HCT116 (cell line): ENCODE measurements around the gene TMEM86B. TPM values are rescaled to one million over a fixed set of nuclear protein-coding genes. Genes with fewer than 3 reads are reported as not detected.

Experiments
- ATAC-seq: fragments of 200-7000 bp; cut with Tn5 transposase; 2 replicates; pipeline ENCODE4 v1.9.1; 2020; ENCODE audit warnings: mild to moderate bottlenecking, moderate library complexity
- BruUV-seq: library from RNA; stranded (reverse); fragments of 400-500 nt; replicated peaks from 2 replicates; lab custom pipeline; 2021; lab: Mats Ljungman, UMichigan
- CTCF ChIA-PET: fragments of 300-600 bp; sonication (Branson Sonifier 250); formaldehyde crosslinking; loops from one replicate; lab custom pipeline; 2021; ENCODE audit warnings: antibody characterized with exemption; lab: Charles Lee
- POLR2A ChIA-PET: fragments of 300-600, 350-600 bp; sonication (Branson Sonifier 250); formaldehyde crosslinking; loops from one replicate; lab custom pipeline; 2021; ENCODE audit warnings: antibody characterized with exemption; lab: Charles Lee
- RAD21 ChIA-PET, 2 experiments: fragments of 300-600 bp; sonication (Branson Sonifier 250); formaldehyde crosslinking; loops; one replicate each; lab custom pipeline; 2023; ENCODE audit warnings: low total read pairs in 2 of 2; ENCODE audit not compliant: uncharacterized antibody in 2 of 2, unreplicated experiment in 2 of 2, low non-redundant PET in 1 of 2; lab: Charles Lee
- DNase-seq: peaks from one replicate; pipeline ENCODE4 v3.0.0-alpha.2; 2010; ENCODE audit warnings: low read depth, low spot score
- H2AFZ ChIP-seq: fragments of 200-600 bp; shearing (Covaris generic), sonication (generic); 2 replicates; pipeline ENCODE4 v1.6.1; 2017; ENCODE audit warnings: low read depth, mixed run types, mixed read lengths, antibody characterized with exemption, low read length; ENCODE audit not compliant: poor library complexity, severe bottlenecking
- H3K27ac ChIP-seq: 2 replicates; pipeline ENCODE4 v1.5.1; 2012; ENCODE audit warnings: low read depth, low read length
- H3K27me3 ChIP-seq: fragments of 200-600 bp; sonication (generic); 2 replicates; pipeline ENCODE4 v1.6.1; 2016; ENCODE audit warnings: mixed run types, low read length, mixed read lengths; ENCODE audit not compliant: insufficient read depth
- H3K36me3 ChIP-seq, 2 experiments: fragments of 200-500 bp in 1 of 2; fragments of 200-600 bp in 1 of 2; sonication (Bioruptor generic) in 1 of 2; sonication (generic) in 1 of 2; 2 replicates each; pipeline versions ENCODE4 v1.5.1 to v1.6.1; 2014 to 2016; ENCODE audit warnings: low read length in 2 of 2, inconsistent platforms in 1 of 2, mixed read lengths in 1 of 2, mixed run types in 1 of 2; ENCODE audit not compliant: insufficient read depth in 2 of 2, control insufficient read depth in 1 of 2
- H3K4me1 ChIP-seq, 2 experiments: fragments of 200-600 bp in 1 of 2; sonication (generic) in 1 of 2; 2 replicates each; pipeline versions ENCODE4 v1.5.1 to v1.6.1; 2012 to 2017; ENCODE audit warnings: low read length in 2 of 2, inconsistent platforms in 1 of 2, mild to moderate bottlenecking in 1 of 2, mixed read lengths in 1 of 2, mixed run types in 1 of 2, moderate library complexity in 1 of 2; ENCODE audit not compliant: insufficient read depth in 2 of 2, control insufficient read depth in 1 of 2
- H3K4me2 ChIP-seq: fragments of 200-600 bp; sonication (generic); 2 replicates; pipeline ENCODE4 v1.6.1; 2017; ENCODE audit warnings: mixed run types, low read length, mixed read lengths
- H3K4me3 ChIP-seq, 2 experiments: fragments of 200-600 bp in 1 of 2; sonication (generic) in 1 of 2; replicated peaks in 1 of 2; 2 replicates each; pipeline ENCODE4 v1.5.1; 2011 to 2016; ENCODE audit warnings: low read length in 2 of 2, control low read depth in 1 of 2, low read depth in 1 of 2, mild to moderate bottlenecking in 1 of 2, mixed read lengths in 1 of 2, mixed run types in 1 of 2
- H3K79me2 ChIP-seq: fragments of 200-600 bp; sonication (generic); 2 replicates; pipeline ENCODE4 v1.6.1; 2017; ENCODE audit warnings: mild to moderate bottlenecking, mixed run types, low read length, moderate library complexity, mixed read lengths; ENCODE audit not compliant: insufficient read depth
- H3K9ac ChIP-seq: fragments of 200-600 bp; sonication (generic); 2 replicates; pipeline ENCODE4 v1.6.1; 2016; ENCODE audit warnings: low read length, mixed read lengths
- H3K9me2 ChIP-seq: fragments of 200-600 bp; sonication (generic), shearing (Covaris generic); 2 replicates; pipeline ENCODE4 v1.6.1; 2017; ENCODE audit warnings: mixed run types, mild to moderate bottlenecking, moderate library complexity; ENCODE audit not compliant: insufficient read depth
- H3K9me3 ChIP-seq, 2 experiments: fragments of 200-500 bp in 1 of 2; fragments of 200-600 bp in 1 of 2; sonication (Bioruptor generic) in 1 of 2; sonication (generic) in 1 of 2; 2 replicates each; pipeline ENCODE4 v1.6.1; 2014 to 2017; ENCODE audit warnings: low read length in 2 of 2, mixed read lengths in 2 of 2, inconsistent platforms in 1 of 2, low read depth in 1 of 2, mild to moderate bottlenecking in 1 of 2, mixed run types in 1 of 2, moderate library complexity in 1 of 2; ENCODE audit not compliant: control insufficient read depth in 1 of 2, insufficient read depth in 1 of 2
- H4K20me1 ChIP-seq: fragments of 200-600 bp; sonication (generic), shearing (Covaris generic); 2 replicates; pipeline ENCODE4 v1.6.1; 2017; ENCODE audit warnings: mixed run types, mild to moderate bottlenecking, moderate library complexity; ENCODE audit not compliant: insufficient read depth
- intact Hi-C: fragments of 100-400 bp; cut with micrococcal nuclease; formaldehyde crosslinking; loops from 2 replicates; pipeline ENCODE4 v1.10.0; 2022
- total RNA-seq: library from RNA; stranded (reverse); gene quantifications from one replicate; pipeline ENCODE4 v1.2.1, GENCODE V29; 2021; ENCODE audit not compliant: unreplicated experiment
- TF ChIP-seq, protein P1 (sequence below): IDR thresholded peaks from 2 replicates; pipeline ENCODE4 v1.6.1; 2012; ENCODE audit warnings: low read depth
- TF ChIP-seq, protein P2 (sequence below): IDR thresholded peaks from 2 replicates; pipeline ENCODE4 v1.6.1; 2012
- TF ChIP-seq, protein P3 (sequence below), 3 experiments: fragments of 200-600 bp in 1 of 3; sonication (generic) in 1 of 3; IDR thresholded peaks in 2 of 3; conservative IDR thresholded peaks in 1 of 3; 2 replicates each; pipeline ENCODE4 v1.5.1; 2012 to 2017; ENCODE audit warnings: low read depth in 2 of 3, low read length in 2 of 3, antibody characterized with exemption in 1 of 3, borderline replicate concordance in 1 of 3, control low read depth in 1 of 3, mild to moderate bottlenecking in 1 of 3, mixed read lengths in 1 of 3, mixed run types in 1 of 3, moderate library complexity in 1 of 3; ENCODE audit not compliant: insufficient read depth in 1 of 3

The TMEM86B gene
- total RNA-seq, 1 experiment from 2014 or later = 10.6 TPM

DNA sequence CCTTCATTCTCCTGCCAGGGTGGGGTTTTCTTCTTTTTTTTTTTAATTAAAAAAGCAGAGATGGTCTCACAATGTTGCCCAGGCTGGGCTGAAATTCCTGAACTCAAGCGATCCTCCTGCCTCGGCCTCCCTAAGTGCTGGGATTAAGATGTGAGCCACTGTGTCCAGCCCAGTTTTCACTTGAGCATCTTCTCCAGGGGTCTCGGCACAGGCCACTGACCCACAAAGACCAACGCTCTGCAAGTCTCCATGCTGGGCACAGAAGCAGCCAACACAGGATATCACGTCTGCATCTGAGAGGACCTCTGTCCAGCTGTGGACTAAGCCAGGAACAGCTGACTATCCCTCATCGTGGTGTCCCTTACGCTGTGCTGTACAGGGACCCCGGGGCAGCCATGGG lies 9.5 kb upstream of the TMEM86B start:
- H2AFZ ChIP-seq = no peak overlapping the region
- TF ChIP-seq, protein P1, sequence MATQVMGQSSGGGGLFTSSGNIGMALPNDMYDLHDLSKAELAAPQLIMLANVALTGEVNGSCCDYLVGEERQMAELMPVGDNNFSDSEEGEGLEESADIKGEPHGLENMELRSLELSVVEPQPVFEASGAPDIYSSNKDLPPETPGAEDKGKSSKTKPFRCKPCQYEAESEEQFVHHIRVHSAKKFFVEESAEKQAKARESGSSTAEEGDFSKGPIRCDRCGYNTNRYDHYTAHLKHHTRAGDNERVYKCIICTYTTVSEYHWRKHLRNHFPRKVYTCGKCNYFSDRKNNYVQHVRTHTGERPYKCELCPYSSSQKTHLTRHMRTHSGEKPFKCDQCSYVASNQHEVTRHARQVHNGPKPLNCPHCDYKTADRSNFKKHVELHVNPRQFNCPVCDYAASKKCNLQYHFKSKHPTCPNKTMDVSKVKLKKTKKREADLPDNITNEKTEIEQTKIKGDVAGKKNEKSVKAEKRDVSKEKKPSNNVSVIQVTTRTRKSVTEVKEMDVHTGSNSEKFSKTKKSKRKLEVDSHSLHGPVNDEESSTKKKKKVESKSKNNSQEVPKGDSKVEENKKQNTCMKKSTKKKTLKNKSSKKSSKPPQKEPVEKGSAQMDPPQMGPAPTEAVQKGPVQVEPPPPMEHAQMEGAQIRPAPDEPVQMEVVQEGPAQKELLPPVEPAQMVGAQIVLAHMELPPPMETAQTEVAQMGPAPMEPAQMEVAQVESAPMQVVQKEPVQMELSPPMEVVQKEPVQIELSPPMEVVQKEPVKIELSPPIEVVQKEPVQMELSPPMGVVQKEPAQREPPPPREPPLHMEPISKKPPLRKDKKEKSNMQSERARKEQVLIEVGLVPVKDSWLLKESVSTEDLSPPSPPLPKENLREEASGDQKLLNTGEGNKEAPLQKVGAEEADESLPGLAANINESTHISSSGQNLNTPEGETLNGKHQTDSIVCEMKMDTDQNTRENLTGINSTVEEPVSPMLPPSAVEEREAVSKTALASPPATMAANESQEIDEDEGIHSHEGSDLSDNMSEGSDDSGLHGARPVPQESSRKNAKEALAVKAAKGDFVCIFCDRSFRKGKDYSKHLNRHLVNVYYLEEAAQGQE = no peak
- TF ChIP-seq, protein P2, sequence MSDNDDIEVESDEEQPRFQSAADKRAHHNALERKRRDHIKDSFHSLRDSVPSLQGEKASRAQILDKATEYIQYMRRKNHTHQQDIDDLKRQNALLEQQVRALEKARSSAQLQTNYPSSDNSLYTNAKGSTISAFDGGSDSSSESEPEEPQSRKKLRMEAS = no peak
- TF ChIP-seq, protein P3, sequence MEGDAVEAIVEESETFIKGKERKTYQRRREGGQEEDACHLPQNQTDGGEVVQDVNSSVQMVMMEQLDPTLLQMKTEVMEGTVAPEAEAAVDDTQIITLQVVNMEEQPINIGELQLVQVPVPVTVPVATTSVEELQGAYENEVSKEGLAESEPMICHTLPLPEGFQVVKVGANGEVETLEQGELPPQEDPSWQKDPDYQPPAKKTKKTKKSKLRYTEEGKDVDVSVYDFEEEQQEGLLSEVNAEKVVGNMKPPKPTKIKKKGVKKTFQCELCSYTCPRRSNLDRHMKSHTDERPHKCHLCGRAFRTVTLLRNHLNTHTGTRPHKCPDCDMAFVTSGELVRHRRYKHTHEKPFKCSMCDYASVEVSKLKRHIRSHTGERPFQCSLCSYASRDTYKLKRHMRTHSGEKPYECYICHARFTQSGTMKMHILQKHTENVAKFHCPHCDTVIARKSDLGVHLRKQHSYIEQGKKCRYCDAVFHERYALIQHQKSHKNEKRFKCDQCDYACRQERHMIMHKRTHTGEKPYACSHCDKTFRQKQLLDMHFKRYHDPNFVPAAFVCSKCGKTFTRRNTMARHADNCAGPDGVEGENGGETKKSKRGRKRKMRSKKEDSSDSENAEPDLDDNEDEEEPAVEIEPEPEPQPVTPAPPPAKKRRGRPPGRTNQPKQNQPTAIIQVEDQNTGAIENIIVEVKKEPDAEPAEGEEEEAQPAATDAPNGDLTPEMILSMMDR (IDR thresholded peaks at IDR 0.05 in 2 of 3, conservative IDR thresholded peaks at IDR 0.05 in 1 of 3; ENCODE audit: borderline replicate concordance in 1 of 3, insufficient read depth in 1 of 3, low read depth in 2 of 3, low read length in 2 of 3) = no peak
- TF ChIP-seq, all 23 proteins: peak for 0
- no peak overlapping the region for H3K9ac ChIP-seq
- POLR2A ChIA-PET = no interaction called here
- H3K36me3 ChIP-seq = peaks cover 43 to 50% of the 10 kb centered on the region in 2 experiments
- DNase-seq = no peak
- no peaks in the 10 kb centered on the region for H3K9me2 ChIP-seq
- no peak overlapping the region for H3K4me3 ChIP-seq
- CTCF ChIA-PET = no interaction called here
- no peaks in the 10 kb centered on the region for H3K27me3 ChIP-seq
- intact Hi-C loops = no loop called here
- H3K9me3 ChIP-seq = no peaks in the 10 kb centered on the region
- no peaks in the 10 kb centered on the region for H4K20me1 ChIP-seq
- H3K27ac ChIP-seq = no peak overlapping the region
- no peak for ATAC-seq
- RAD21 ChIA-PET = no interaction called here
- H3K4me1 ChIP-seq = no peaks in the 10 kb centered on the region
- no TSS peak for BruUV-seq
- H3K79me2 ChIP-seq = peaks cover 8% of the 10 kb centered on the region; the same call in 1 of the 2 replicates
- H3K4me2 ChIP-seq = no peak overlapping the region
